Peyer's patch (tissue), 4 donors: ENCODE measurements around the gene UBE2S. TPM values are rescaled to one million over a fixed set of nuclear protein-coding genes. Genes with fewer than 3 reads are reported as not detected.

Source experiments
- DNase-seq, 3 donors: peaks; one replicate each; pipeline ENCODE4 v3.0.0-alpha.2; 2017 to 2019
- H3K27ac ChIP-seq, 4 donors: fragments of 200-600 bp; sonication (generic); one replicate each; pipeline ENCODE4 v1.5.1; 2016 to 2019
- H3K27me3 ChIP-seq, 2 donors: fragments of 200-600 bp; sonication (generic); one replicate each; pipeline ENCODE4 v1.5.1; 2019
- H3K36me3 ChIP-seq, 3 donors: fragments of 200-600 bp; sonication (generic); one replicate each; pipeline ENCODE4 v1.5.1; 2016 to 2019
- H3K4me1 ChIP-seq, 4 donors: fragments of 200-600 bp; sonication (generic); one replicate each; pipeline ENCODE4 v1.5.1; 2016 to 2019
- H3K4me3 ChIP-seq, 4 donors: fragments of 200-600 bp; sonication (generic); 1 replicate in 3 of 4; 2 replicates in 1 of 4; pipeline ENCODE4 v1.5.1; 2016 to 2019; ENCODE audit warnings: mild to moderate bottlenecking in 1 of 4
- H3K9me3 ChIP-seq, 4 donors: fragments of 200-600 bp; sonication (generic); one replicate each; pipeline ENCODE4 v1.5.1; 2016 to 2019; ENCODE audit warnings: mild to moderate bottlenecking in 1 of 4
- POLR2A ChIP-seq, 2 donors: fragments of 450-650 bp; IDR thresholded peaks; one replicate each; pipeline ENCODE4 v1.5.1; 2017; ENCODE audit warnings: antibody characterized with exemption in 2 of 2, mild to moderate bottlenecking in 2 of 2, moderate library complexity in 2 of 2
- total RNA-seq, 4 donors: library from RNA; depleted of rRNA; stranded (reverse); fragments of >200 nt; gene quantifications; one replicate each; pipeline ENCODE4 v1.1.0, GENCODE V29; 2016
- TF ChIP-seq, protein P1 (sequence below), 6 experiments: fragments of 450-650 bp in 4 of 6; fragments of 200-600 bp in 2 of 6; sonication (generic) in 1 of 6; IDR thresholded peaks; one replicate each; pipeline ENCODE4 v1.5.1; 2017 to 2019; ENCODE audit warnings: antibody characterized with exemption in 6 of 6, mild to moderate bottlenecking in 3 of 6, moderate library complexity in 1 of 6

Gene UBE2S
- total RNA-seq, 4 donors from 2014 or later, result 5.2 to 9.1 (median 7.6) TPM

DNA sequence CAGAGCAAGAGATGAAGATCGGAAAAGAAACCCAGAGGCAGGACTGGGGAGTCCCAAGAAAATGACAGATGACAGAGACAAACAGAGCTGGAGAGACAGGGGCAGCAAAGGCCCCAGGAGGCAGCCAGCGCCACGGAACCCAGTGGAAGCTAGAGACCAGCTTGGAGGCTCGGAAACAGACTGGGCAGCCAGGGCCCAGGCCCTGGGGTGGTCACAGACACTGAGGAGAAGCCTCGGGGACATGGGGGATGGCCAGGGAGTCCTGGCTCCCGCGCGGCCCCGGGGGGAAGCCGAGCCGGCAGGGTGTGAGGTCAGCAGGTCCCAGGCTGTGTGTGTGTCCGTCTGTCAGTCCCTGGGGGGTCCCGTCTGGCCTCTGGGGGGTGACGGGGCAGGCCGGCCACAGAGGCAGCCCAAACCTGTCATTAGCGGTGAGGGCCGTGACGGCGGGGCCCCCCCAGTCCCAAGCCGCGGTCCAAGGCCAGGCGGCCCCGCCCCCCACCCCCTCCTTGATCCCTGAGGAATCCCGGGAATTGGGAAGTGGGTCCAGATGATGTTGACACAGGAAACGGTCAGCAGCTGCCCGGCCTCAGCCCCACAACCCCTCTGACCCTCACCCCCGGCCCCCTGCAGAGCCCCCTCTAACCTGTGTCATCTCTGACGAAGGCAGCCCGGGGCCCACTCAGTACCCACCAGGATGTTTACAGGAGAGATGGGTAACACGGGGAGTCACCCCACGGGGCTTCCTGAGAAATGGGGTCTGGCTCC lies 33.4 kb downstream of the UBE2S start:
- TF ChIP-seq, protein P1, sequence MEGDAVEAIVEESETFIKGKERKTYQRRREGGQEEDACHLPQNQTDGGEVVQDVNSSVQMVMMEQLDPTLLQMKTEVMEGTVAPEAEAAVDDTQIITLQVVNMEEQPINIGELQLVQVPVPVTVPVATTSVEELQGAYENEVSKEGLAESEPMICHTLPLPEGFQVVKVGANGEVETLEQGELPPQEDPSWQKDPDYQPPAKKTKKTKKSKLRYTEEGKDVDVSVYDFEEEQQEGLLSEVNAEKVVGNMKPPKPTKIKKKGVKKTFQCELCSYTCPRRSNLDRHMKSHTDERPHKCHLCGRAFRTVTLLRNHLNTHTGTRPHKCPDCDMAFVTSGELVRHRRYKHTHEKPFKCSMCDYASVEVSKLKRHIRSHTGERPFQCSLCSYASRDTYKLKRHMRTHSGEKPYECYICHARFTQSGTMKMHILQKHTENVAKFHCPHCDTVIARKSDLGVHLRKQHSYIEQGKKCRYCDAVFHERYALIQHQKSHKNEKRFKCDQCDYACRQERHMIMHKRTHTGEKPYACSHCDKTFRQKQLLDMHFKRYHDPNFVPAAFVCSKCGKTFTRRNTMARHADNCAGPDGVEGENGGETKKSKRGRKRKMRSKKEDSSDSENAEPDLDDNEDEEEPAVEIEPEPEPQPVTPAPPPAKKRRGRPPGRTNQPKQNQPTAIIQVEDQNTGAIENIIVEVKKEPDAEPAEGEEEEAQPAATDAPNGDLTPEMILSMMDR (IDR thresholded peaks at IDR 0.05), result no peak
- TF ChIP-seq POLR2A (IDR thresholded peaks at IDR 0.05), result no peak
- DNase-seq, result no peak
- peaks cover 0 to 24% (median 6%) of the 10 kb centered on the region in 4 donors for H3K4me1 ChIP-seq
- H3K4me3 ChIP-seq, result peak overlapping the region in 1 of 4 donors; percentile 4
- H3K9me3 ChIP-seq, result no peaks in the 10 kb centered on the region
- H3K27ac ChIP-seq, result no peak overlapping the region
- H3K27me3 ChIP-seq, result peaks cover 0 to 41% of the 10 kb centered on the region in 2 donors
- H3K36me3 ChIP-seq, result no peaks in the 10 kb centered on the region

DNA sequence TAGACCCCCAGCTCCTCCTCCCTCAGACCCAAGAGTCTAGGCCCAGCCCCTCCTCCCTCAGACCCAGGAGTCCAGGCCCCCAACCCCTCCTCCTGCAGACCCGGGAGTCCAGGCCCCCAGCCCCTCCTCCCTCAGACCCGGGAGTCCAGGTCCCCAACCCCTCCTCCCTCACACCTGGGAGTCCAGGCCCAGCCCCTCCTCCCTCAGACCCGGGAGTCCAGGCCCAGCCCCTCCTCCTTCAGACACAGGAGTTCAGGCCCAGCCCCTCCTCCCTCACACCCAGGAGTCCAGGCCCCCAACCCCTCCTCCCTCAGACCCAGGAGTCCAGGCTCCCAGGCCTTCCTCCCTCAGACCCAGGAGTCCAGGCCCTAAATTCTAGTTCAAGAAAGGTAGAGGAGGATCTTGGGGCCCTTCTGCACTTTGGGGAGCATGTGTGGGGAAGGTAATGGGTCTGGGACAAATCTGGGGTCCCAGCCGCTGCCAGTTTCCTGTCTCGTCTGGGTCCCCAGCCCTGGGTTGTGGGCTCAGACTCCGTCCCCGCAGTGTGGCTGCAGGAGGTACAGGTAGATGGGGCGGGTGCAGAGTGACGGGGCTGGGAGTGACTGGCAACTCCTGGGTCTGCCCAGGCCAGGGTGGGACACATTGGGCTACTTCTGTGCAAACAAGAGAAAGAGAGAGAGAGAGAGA lies 34.1 kb downstream of the UBE2S start:
- Histone ChIP-seq H3K4me1 (peaks cover 0 to 31% (median 8%) of the 10 kb centered on the region in 4 donors), H3K36me3 (no peaks in the 10 kb centered on the region), H3K27ac (no peak overlapping the region), H3K4me3 (no peak overlapping the region), H3K27me3 (peaks cover 0 to 48% of the 10 kb centered on the region in 2 donors), H3K9me3 (no peaks in the 10 kb centered on the region)
- DNase-seq, result no peak
- TF ChIP-seq POLR2A (IDR thresholded peaks at IDR 0.05), result no peak
- TF ChIP-seq, protein P1 (IDR thresholded peaks at IDR 0.05), result no peak

DNA sequence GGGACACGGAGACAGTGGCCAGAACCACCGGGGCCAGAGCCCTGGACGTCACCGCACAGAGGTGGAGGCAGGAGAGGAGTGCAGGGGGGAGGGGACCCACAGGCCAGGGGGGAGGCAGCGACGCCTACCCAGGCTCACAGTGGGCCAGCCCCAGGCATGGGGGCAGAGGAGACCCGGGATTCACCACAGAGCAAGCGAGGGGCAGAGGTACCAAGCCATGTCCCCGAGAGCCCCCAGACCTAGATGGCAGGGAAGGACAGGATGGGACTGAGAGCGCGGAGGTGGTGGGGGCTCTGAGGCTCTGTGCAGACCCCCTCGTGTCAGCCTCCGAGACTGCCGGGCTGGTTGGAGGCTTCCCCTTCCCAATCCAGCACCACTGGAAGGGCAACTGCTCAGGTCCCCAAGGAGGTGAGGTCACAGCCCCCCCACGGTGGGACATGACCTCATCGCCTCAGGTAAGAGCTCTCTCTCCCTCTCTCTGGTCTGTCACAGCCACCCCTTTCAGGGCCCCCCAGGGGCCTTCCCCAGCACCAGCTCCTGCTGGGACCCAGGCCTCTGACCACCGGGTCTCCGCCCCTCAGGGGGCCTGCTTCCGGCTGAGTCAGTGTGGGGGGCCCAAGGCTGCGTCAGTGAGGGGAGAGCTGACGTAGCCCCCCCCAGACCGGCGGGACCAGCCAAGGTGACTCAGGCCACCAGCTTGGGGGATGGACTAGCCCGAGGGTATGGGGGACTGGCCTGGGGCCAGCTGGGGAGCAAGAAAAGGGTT lies 35.1 kb downstream of the UBE2S start:
- no peak overlapping the region for H3K4me3 ChIP-seq
- no peak overlapping the region for H3K27ac ChIP-seq
- TF ChIP-seq, protein P1 (IDR thresholded peaks at IDR 0.05), result no peak
- no peak for TF ChIP-seq POLR2A (IDR thresholded peaks at IDR 0.05)
- DNase-seq, result no peak
- peaks cover 0 to 27% (median 8%) of the 10 kb centered on the region in 4 donors for H3K4me1 ChIP-seq
- no peaks in the 10 kb centered on the region for H3K36me3 ChIP-seq
- peaks cover 0 to 50% of the 10 kb centered on the region in 2 donors for H3K27me3 ChIP-seq
- no peaks in the 10 kb centered on the region for H3K9me3 ChIP-seq

DNA sequence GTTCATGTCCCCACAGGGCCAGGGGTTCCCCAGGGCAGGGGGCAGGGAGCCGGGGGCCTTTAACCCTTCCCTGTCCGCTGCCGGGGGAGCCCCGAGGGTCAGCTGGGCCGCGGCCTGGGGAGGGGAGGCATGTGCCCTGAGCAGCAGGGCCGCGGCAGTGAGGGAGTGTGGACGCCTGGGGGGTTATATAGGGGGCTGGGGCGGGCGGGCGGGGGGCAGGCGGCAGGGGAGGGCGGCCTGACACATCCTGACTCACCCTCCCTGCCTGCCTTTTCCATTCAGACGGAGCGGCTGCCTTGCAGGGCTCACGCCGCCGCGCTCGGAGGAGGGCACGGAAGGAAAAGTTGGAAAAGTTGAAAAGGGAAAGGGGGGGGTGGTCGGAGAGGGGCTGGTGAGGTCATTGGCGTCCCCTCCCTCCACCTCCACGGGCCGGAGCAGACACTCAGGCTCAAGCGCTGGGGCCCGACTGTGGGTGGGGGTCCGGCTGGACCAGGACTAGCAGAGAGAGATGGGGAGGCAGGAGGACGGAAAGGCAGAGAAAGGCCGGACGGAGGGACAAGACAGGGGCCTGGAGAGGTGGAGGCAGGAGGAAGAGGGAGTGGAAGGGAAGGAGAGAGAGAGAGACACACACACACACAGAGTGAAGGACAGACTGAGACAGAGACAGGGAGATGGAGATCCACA lies 37.1 kb downstream of the UBE2S start, which contains the start of gene IL11:
Gene IL11 (minus strand): TSS at position 159 of the 684 bp plus-strand sequence. CDS start 153 bp downstream, at position 6.
- no peaks in the 10 kb centered on the region for H3K9me3 ChIP-seq
- H3K27me3 ChIP-seq, result peaks cover 0 to 47% of the 10 kb centered on the region in 2 donors
- H3K4me3 ChIP-seq, result peak within 1 kb of the TSS in 3 of 4 donors; percentile 36 to 44 (median 42)
- H3K27ac ChIP-seq, result no peak within 1 kb of the TSS
- no peaks in the 10 kb centered on the region for H3K36me3 ChIP-seq
- H3K4me1 ChIP-seq, result peaks cover 0 to 25% (median 8%) of the 10 kb centered on the region in 4 donors
- no peak for TF ChIP-seq POLR2A (IDR thresholded peaks at IDR 0.05)
- TF ChIP-seq, protein P1 (IDR thresholded peaks at IDR 0.05), result no peak
- no peak for DNase-seq
